Upper lobe of right lung (tissue), 1 donor: ENCODE data around the gene SLC9A8. TPM values are rescaled to one million over a fixed set of nuclear protein-coding genes. Genes with fewer than 3 reads are reported as not detected.

Experiments used
- ATAC-seq: fragments of 200-7000 bp; cut with Tn5 transposase; one replicate; pipeline ENCODE4 v1.9.1; 2020; ENCODE audit warnings: mild to moderate bottlenecking, moderate library complexity
- DNase-seq: peaks from one replicate; pipeline ENCODE4 v3.0.0-alpha.2; 2020
- H3K27ac ChIP-seq: fragments of 200-600 bp; one replicate; pipeline ENCODE4 v1.8.0; 2022
- H3K27me3 ChIP-seq: fragments of 200-600 bp; one replicate; pipeline ENCODE4 v1.8.0; 2022; ENCODE audit warnings: mild to moderate bottlenecking
- H3K36me3 ChIP-seq: fragments of 200-600 bp; one replicate; pipeline ENCODE4 v1.8.0; 2022
- H3K4me1 ChIP-seq: fragments of 200-600 bp; one replicate; pipeline ENCODE4 v1.8.0; 2022
- H3K4me3 ChIP-seq: fragments of 200-600 bp; one replicate; pipeline ENCODE4 v1.8.0; 2022; ENCODE audit warnings: mild to moderate bottlenecking
- H3K9me3 ChIP-seq: fragments of 200-600 bp; one replicate; pipeline ENCODE4 v1.8.0; 2022
- CTCF ChIP-seq: fragments of 200-600 bp; IDR thresholded peaks from one replicate; pipeline ENCODE4 v1.8.0; 2022; ENCODE audit warnings: antibody characterized with exemption
- intact Hi-C: fragments of 100-400 bp; cut with DNase I; formaldehyde crosslinking; loops from one replicate; pipeline ENCODE4 v1.11.0; 2022
- total RNA-seq: library from RNA; stranded (reverse); fragmentation: NEBNext Ultra II Directional; extraction: Animal tissue kit (Norgen Biotek cat#: 25700); gene quantifications from one replicate; pipeline ENCODE4 v1.2.1, GENCODE V29; 2021
- donor health status: DM: no; HTN: yes; CAD: no; lungs with severe emphysema.

Gene SLC9A8
- total RNA-seq, 1 donor from 2014 or later: 15.0 TPM

GRCh38 chr20:49851991-49852390 lies 39.4 kb downstream of the SLC9A8 start:
- no peak for TF ChIP-seq CTCF
- H3K27me3 ChIP-seq: no peaks in the 10 kb centered on the region
- no peak overlapping the region for H3K4me3 ChIP-seq
- intact Hi-C loops: no loop called here
- H3K27ac ChIP-seq: no peak overlapping the region
- H3K4me1 ChIP-seq: peaks cover 13% of the 10 kb centered on the region
- DNase-seq (no peak), ATAC-seq (no peak)
- H3K36me3 ChIP-seq: peaks cover 56% of the 10 kb centered on the region
- no peaks in the 10 kb centered on the region for H3K9me3 ChIP-seq

GRCh38 chr20:49852522-49853080 lies 40.0 kb downstream of the SLC9A8 start:
- no peak overlapping the region for H3K4me3 ChIP-seq
- no peak for DNase-seq
- TF ChIP-seq CTCF: no peak
- H3K9me3 ChIP-seq: no peaks in the 10 kb centered on the region
- no peak overlapping the region for H3K27ac ChIP-seq
- H3K4me1 ChIP-seq: peaks cover 13% of the 10 kb centered on the region
- intact Hi-C loops: no loop called here
- H3K36me3 ChIP-seq: peaks cover 62% of the 10 kb centered on the region
- no peaks in the 10 kb centered on the region for H3K27me3 ChIP-seq
- ATAC-seq: no peak

- Histone ChIP-seq H3K4me1 (peaks cover 13% of the 10 kb centered on the region), H3K4me3 (no peak overlapping the region), H3K27me3 (no peaks in the 10 kb centered on the region), H3K36me3 (peaks cover 57% of the 10 kb centered on the region), H3K9me3 (no peaks in the 10 kb centered on the region), H3K27ac (no peak overlapping the region)
- no peak for TF ChIP-seq CTCF
- ATAC-seq: no peak
- intact Hi-C loops: no loop called here
- DNase-seq: no peak
These were observed 41.0 kb downstream of the SLC9A8 start for GRCh38 chr20:49853640-49854039.

- TF ChIP-seq CTCF: no peak
- Histone ChIP-seq H3K4me3 (no peak overlapping the region), H3K4me1 (peaks cover 13% of the 10 kb centered on the region), H3K27me3 (no peaks in the 10 kb centered on the region), H3K36me3 (peaks cover 57% of the 10 kb centered on the region), H3K9me3 (no peaks in the 10 kb centered on the region), H3K27ac (no peak overlapping the region)
- no peak for DNase-seq
- intact Hi-C loops: no loop called here
- ATAC-seq: no peak
These were observed 41.7 kb downstream of the SLC9A8 start for GRCh38 chr20:49854190-49854875.

GRCh38 chr20:49856904-49857303 lies 44.3 kb downstream of the SLC9A8 start:
- Histone ChIP-seq H3K9me3 (no peaks in the 10 kb centered on the region), H3K27me3 (no peaks in the 10 kb centered on the region), H3K4me3 (no peak overlapping the region), H3K27ac (no peak overlapping the region), H3K4me1 (no peaks in the 10 kb centered on the region), H3K36me3 (peaks cover 62% of the 10 kb centered on the region)
- intact Hi-C loops: no loop called here
- no peak for ATAC-seq
- no peak for DNase-seq
- TF ChIP-seq CTCF: no peak
